HG03097 (cell line): ENCODE measurements around the gene PDGFD.

Experiments used
- ATAC-seq: cut with Tn5 transposase; IDR thresholded peaks from one replicate; pipeline ENCODE4 v1.9.1; 2021; ENCODE audit not compliant: unreplicated experiment, low FRiP score

PDGFD gene

DNA sequence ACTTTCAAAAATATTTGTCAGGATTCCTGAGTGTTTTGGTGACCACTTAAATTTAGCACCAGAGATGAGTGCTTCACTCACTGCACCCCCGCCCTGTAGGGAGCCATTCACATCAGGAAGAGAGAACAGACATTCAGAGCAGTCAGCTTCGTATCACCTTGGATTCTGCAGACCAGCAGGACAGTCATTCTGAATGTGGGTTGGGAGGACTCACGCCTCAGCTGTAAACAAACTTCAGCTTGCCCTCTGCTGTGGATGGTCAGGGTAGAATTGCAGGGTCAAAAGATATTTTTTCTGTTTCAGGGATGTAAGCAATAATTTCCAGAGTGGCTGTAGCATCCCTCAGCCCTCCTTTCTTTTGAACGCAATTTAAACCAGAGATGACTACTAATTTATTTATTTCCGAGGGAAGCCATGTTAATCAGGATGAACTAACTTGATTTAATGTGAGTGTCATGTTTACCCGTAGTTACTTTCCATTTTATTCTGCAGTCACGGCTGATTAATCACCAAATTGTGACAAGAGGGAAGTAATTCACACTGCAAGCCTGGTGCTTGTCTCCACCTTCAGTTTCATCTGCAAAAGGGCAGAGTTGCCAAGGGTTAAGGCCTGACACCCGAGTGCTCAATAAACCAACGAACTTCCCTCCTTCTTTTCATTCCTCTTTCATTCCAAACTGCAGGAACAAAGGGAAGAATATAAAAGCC, 301.7 kb downstream of the PDGFD start:
- ATAC-seq, result no peak
